ENCODE results near the gene COL24A1. TPM values are rescaled to one million over a fixed set of nuclear protein-coding genes. Genes with fewer than 3 reads are reported as not detected.

Gene COL24A1
- 1 to 10 TPM; 1.7 to 3.5 (median 2.5) TPM for polyA plus RNA-seq (ENCODE audit: insufficient read length in 4 of 4)

- peak; percentile 43 to 74 (median 59) for DNase-seq (ENCODE audit: low read depth in 4 of 4, low spot score in 3 of 4)
Measured at GRCh38 chr1:86156566-86157455, at the start of gene COL24A1. Gene COL24A1, minus strand, starts transcription at chr1:86156772. Its CDS starts 376 bp downstream, at chr1:86156396.

DNA sequence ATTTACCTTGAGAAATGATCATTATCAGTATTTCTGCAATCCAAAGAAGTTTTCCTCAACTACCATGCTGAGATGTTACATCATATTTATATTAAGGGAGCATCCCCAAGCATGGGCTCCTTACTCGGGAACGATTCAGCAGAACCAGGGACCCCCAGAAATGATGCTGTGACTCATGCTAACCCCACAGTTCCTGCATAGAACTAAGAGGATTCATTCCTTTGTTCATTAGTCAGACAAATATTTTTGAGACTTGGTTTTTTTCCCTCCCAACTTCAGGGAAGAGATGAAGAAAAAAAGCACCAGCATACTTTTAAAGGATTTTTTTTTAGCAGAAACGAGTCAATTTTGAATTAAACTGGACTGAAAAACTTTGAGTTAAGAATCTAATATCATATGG is 49.2 kb upstream of the COL24A1 start:
- no peak for DNase-seq (ENCODE audit: low read depth in 4 of 4, low spot score in 3 of 4)

DNA sequence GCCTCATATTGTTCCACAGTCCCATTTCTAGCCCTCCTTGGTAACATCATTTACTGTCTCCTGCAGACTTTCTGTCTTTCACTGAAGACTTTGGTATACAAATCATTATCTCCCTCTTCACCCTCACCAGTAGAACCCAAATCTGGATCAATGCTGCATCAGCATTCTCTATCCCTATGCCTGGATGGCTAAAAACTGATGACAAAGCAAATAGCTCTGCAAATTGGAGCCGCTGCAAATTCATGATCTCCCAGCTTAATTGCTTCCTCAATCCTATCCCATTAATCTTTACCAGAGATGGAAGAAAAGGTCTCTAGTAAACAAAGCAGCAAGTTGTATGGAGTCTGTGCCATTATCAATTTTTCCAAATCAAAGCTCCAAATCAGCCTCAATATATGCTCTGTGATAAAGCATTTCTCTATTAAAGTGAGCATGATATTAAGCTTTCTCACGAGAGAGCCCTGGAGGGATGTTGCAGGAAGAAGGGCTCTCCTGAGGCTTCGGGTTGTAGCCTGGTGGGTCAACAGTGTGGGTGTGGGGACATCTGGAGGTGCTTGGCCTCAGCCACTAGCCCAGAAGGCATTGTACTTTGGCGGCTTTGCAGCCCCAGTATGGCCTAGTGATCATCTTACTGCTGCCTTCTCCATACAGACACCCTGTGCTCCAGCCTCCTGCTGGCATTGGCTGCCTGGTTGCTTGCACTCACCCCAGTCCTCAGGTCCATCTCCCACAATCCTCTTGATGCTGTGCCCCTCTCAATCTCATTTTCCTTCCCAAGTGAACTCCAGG is 46.2 kb upstream of the COL24A1 start:
- no peak for DNase-seq (ENCODE audit: low read depth in 4 of 4, low spot score in 3 of 4)

GRCh38 chr1:86201311-86201710 is 44.7 kb upstream of the COL24A1 start:
- no peak for DNase-seq (ENCODE audit: low read depth in 4 of 4, low spot score in 3 of 4)

DNA sequence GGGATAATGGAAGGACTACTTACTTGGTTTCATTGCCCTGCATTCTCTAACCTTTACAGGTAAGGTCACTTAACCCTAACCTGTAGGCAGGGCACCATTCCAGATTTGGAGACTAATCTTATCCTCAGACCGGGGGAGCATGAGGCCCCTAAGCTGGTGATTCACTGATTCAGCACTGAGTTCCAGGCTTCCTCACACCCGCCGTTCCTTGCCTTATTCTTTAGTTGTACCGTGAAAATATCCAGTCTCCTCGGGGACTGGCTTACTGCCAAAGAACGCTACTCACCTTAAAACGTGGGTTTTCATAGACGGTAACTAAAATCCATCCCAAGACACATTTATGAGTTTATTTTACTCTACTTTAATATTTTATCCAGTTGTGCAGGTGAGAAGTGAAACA is 44.3 kb upstream of the COL24A1 start:
- no peak for DNase-seq (ENCODE audit: low read depth in 4 of 4, low spot score in 3 of 4)

DNA sequence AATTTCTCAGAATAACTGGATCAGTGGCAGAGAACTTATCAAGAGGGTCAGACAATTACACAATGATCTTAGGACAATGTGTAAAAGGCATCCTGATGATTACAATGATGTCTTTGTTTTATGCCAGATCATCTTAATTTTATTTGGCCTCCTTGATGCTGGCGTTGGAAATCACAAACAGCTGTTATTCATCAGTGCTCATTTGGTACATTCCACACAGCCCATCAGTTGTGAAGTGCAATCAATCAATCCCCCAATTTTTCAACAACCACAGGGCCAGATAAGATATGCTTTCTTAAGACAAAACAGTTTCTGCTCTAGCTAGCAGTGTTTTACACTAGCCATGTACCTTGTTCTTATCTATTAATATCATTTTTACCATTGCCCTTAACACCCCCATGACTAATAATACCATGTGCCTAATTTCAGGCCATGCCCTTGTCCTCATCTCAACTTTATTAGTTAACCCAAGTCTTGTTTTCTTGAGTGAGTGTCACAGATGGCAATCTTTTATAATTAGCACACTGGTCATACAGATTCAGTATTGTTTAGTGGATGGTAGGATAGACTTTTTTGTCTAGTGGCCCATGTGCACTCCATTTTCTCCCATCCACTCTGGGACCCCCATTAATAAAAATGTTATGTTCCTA is 40.8 kb upstream of the COL24A1 start:
- DNase-seq (ENCODE audit: low read depth in 4 of 4, low spot score in 3 of 4), result no peak

GRCh38 chr1:86195281-86195680 is 38.7 kb upstream of the COL24A1 start:
- no peak for DNase-seq (ENCODE audit: low read depth in 4 of 4, low spot score in 3 of 4)

DNA sequence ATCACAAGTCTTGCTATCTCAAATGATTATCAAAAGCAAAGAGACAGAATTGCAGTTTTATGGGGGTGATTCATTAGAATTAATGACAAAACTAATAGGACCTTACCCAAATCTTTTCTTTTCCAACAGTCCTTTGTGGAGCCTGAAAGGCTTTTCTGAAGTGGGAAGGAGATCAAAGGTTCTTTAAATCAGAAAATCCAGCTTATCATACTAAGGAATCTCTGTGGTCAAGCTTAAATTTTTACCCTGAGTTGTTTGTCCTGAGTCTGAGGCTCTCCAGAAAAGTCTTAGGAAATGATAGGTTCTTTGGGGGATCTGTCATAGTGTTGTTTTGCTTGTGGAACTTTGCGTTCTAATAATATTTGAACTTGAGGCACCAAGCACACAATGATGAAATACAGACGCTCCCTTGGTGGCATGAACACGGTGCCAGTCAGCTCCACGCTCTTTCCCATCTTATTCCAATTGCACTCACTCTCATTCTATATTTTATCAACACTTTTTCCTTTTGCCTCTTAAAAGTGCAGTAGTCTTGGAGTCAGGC is 38.0 kb upstream of the COL24A1 start:
- no peak for DNase-seq (ENCODE audit: low read depth in 4 of 4, low spot score in 3 of 4)

DNA sequence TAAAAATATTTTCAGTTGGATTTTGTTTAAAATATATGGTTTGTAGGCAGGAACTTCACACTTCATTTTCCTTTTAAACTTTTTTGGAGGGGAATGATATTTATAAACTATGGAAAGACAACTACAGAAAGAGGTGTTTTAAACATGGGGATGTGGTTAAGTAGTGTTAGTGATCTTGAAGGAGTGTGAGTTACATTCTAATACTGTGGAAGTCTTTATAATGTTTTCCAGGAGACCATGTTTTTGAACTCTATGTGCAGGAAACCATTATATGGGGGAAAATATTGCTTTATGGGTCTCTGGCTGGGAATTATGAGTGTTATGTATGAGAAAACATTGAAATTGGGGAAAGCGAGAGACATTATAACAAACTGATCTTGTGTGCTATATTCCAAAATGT is 35.8 kb upstream of the COL24A1 start:
- no peak for DNase-seq (ENCODE audit: low read depth in 4 of 4, low spot score in 3 of 4)

GRCh38 chr1:86191958-86192357 is 35.4 kb upstream of the COL24A1 start:
- no peak for DNase-seq (ENCODE audit: low read depth in 4 of 4, low spot score in 3 of 4)

DNA sequence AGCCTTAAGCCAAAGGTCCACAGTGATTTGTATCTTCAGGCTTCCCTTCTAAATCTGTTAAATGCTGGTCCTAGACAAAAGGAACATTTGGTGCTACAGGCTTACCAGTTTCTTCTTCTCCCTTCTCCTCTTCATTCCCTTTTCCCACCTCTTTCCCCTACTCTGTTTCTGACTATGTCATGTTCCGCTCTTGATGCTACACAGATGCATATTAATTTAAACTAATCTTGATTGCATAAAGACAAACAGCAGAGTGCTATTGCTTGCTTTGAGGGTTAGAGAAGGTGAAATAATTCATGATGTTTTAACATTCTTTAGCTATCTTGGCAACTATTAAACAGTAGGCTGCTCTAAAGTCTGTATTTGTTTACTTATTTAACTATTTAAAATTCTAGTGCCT is 34.3 kb upstream of the COL24A1 start:
- DNase-seq (ENCODE audit: low read depth in 4 of 4, low spot score in 3 of 4), result no peak

DNA sequence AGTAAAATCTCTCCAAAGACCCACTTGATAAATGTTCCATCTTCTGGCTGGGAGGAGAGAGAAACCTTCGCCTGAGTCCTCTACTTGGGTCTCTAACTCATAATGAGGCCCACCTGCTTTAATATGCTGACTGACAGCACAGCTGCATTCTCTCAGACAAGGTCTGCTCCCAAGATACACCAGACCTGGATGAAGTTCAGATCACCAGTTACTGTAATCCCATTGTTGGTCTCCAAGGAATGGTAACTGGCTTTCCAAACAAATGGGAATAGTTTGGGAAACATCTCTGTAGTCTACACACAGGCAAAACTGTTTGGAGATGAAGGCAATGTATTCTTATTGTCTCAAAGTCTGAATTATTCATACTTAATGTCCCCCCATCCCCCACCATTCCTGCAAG is 27.9 kb upstream of the COL24A1 start:
- no peak for DNase-seq (ENCODE audit: low read depth in 4 of 4, low spot score in 3 of 4)

- no peak for DNase-seq (ENCODE audit: low read depth in 4 of 4, low spot score in 3 of 4)
Measured at GRCh38 chr1:86183810-86184209, 27.2 kb upstream of the COL24A1 start.

DNA sequence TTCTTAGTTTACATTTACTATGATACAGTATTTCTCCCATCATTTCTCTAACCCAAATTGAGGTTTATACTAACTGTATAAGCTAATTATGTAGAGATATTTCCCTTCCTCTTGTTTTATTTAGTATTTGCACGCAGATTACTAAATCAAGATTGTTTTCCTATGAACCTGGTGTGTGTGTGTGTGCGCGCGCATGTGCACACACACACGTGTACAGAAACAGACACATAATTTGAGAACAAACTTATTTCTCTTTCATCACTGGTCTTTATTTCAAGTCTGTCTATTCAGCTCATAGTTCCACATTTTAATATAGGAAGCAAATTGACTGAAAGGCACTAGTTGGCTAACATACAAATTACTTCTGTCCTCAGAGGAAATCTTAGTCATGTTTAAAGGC is 19.7 kb upstream of the COL24A1 start:
- DNase-seq (ENCODE audit: low read depth in 4 of 4, low spot score in 3 of 4), result no peak

DNA sequence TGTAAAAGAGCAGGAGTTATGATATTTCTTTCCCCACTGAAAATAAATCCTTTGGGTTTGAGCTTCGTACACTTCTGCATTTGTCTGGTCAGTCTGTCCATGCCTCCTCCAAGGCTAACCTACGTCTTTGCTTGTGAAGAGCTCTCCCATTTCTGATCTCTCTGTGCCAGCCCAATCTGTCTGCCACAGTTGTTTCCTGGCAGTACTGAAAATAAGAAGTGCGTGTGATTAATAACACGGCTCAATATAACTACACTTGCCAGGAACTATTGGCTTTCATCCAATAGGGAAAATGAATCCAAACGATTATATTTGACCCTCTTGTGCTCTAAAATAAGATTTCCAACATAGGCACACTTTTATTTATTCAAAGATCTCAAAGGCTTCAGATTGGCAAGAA is 19.2 kb upstream of the COL24A1 start:
- DNase-seq (ENCODE audit: low read depth in 4 of 4, low spot score in 3 of 4), result no peak

GRCh38 chr1:86169625-86170024 is 13.1 kb upstream of the COL24A1 start:
- DNase-seq (ENCODE audit: low read depth in 4 of 4, low spot score in 3 of 4), result no peak

DNA sequence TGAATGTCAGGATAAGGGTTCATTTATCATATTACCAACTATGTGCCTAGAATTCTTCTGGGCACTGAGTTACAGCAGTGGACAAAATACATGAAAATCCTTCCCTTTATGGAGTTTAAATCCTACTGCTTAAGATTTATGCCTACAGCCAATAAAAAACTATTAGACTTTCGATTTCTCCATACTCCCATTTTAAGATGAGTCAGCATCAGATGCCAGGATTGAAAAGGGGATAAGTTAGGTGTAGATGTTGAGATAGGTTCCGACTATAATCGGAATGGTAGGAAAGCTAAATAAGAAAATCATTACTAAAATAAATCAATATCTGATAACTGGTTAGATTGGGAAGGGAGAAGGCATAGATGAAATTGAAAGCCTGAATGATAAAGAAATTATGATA is 3.2 kb upstream of the COL24A1 start:
- no peak for DNase-seq (ENCODE audit: low read depth in 4 of 4, low spot score in 3 of 4)

DNA sequence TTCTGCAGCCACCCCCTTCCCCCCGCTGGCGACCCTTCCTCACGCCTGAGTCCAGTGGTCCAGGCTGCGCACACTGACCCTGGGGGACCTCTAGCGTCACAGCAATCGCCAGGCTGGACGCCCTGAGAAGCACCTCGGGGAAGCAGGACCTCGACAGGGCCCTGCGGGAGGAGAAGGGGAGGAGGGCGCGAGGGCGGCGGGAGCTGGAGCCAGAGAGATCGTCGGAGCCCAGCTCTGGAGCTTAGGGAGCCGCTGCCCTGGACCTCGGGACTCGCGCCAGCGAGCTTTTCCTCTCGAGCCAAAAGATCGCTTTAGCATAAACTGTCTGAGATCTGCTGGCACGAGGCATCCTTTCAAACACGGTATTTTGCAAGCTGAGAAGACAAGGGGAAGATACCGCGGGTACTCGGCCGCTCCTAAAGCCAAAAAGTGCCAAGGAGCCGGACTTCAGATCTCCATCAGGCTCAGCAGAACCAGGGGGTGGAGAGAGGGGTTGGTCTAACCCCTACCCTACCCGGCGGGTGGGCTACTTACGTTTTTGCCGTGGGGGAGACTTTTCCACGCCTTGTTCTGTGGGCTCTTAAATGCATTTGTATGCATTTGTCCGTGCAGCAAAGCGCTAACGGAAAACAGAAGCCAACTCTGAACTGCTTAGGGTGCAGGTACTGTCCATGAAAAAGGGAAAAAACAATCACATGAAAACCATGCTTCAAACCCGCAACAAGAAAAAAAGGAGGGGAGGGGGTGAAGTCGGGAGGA is 586 bp downstream of the COL24A1 start:
- DNase-seq (ENCODE audit: low read depth in 4 of 4, low spot score in 3 of 4), result peak in 3 of 4 donors; percentile 6 to 43 (median 27)

DNA sequence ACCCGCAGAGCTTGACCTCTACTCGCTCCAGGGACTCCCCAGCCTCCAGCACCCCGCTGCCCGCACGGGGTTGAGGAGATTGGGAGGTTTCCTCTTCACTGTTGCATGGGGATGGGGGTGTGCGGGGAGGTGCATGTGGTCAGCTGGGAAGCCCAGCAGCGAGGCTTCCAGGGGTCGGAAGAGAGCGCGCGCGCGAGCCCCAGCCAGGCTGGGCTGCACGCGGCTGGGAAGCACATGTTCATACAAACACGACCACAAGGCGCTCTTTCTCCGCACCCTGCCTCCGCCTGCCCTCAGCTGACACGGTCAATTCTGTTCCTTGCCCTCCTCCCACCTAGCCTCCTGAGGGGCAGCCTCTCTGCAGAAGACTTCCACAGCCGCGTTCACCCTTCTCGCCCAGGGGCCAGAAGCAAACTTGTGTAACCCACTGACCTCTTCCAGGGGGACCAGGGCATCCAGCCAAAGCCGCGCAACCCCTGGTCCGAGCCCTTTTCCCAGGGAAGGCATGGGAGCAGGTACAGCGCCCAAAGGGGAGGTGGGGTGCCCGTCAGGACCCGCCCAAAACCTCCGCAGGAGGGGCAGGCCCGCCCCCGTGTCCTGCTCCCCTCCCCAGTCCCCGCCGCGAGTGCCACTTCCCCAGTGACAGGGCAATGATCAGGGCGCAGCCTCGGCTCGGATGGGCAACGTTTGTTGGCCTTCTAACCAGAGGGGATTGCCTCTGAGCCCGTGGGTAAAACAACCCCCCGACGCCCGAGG is 1.3 kb downstream of the COL24A1 start:
- peak in 2 of 4 donors; percentile 7 to 8 for DNase-seq (ENCODE audit: low read depth in 4 of 4, low spot score in 3 of 4)

Data from left renal pelvis (tissue), 4 donors.